Measurements from ENCODE around the gene SBSN.

DNA sequence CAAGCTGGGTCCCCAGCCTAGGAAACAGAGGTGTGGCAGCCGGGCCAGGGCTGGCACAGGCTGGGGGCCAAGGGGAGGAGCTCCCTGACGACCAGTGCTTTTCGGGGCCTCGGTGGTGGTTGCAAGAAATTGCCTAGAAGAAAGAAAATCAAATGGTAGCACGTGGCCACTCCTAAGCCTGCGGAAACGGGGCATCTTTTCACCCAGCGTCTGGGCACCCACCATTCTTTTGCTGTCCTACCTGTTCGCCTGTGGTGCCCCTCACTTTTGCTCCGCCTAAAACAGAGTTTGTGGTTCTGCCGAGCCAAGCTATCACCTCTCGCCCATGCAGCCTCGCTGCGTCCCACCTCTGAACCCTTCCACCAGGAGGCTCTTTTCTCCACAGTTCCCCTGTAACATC lies 30.7 kb downstream of the SBSN start:
- TF ChIP-seq, protein P1, sequence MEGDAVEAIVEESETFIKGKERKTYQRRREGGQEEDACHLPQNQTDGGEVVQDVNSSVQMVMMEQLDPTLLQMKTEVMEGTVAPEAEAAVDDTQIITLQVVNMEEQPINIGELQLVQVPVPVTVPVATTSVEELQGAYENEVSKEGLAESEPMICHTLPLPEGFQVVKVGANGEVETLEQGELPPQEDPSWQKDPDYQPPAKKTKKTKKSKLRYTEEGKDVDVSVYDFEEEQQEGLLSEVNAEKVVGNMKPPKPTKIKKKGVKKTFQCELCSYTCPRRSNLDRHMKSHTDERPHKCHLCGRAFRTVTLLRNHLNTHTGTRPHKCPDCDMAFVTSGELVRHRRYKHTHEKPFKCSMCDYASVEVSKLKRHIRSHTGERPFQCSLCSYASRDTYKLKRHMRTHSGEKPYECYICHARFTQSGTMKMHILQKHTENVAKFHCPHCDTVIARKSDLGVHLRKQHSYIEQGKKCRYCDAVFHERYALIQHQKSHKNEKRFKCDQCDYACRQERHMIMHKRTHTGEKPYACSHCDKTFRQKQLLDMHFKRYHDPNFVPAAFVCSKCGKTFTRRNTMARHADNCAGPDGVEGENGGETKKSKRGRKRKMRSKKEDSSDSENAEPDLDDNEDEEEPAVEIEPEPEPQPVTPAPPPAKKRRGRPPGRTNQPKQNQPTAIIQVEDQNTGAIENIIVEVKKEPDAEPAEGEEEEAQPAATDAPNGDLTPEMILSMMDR (IDR thresholded peaks at IDR 0.05) = no peak
- TF ChIP-seq EZH2 (IDR thresholded peaks at IDR 0.05; ENCODE audit: borderline replicate concordance, insufficient read depth, low read depth, low read length, poor library complexity, severe bottlenecking) = no peak

All from B cell (primary cell).